HCT116 (cell line): ENCODE results near the gene BBS7. TPM values are rescaled to one million over a fixed set of nuclear protein-coding genes. Genes with fewer than 3 reads are reported as not detected.

Source experiments
- ATAC-seq: fragments of 200-7000 bp; cut with Tn5 transposase; 2 replicates; pipeline ENCODE4 v1.9.1; 2020; ENCODE audit warnings: mild to moderate bottlenecking, moderate library complexity
- BruUV-seq: library from RNA; stranded (reverse); fragments of 400-500 nt; replicated peaks from 2 replicates; lab custom pipeline; 2021; lab: Mats Ljungman, UMichigan
- CTCF ChIA-PET: fragments of 300-600 bp; sonication (Branson Sonifier 250); formaldehyde crosslinking; loops from one replicate; lab custom pipeline; 2021; ENCODE audit warnings: antibody characterized with exemption; lab: Charles Lee
- POLR2A ChIA-PET: fragments of 300-600, 350-600 bp; sonication (Branson Sonifier 250); formaldehyde crosslinking; loops from one replicate; lab custom pipeline; 2021; ENCODE audit warnings: antibody characterized with exemption; lab: Charles Lee
- RAD21 ChIA-PET, 2 experiments: fragments of 300-600 bp; sonication (Branson Sonifier 250); formaldehyde crosslinking; loops; one replicate each; lab custom pipeline; 2023; ENCODE audit warnings: low total read pairs in 2 of 2; ENCODE audit not compliant: uncharacterized antibody in 2 of 2, unreplicated experiment in 2 of 2, low non-redundant PET in 1 of 2; lab: Charles Lee
- DNase-seq: peaks from one replicate; pipeline ENCODE4 v3.0.0-alpha.2; 2010; ENCODE audit warnings: low read depth, low spot score
- H2AFZ ChIP-seq: fragments of 200-600 bp; shearing (Covaris generic), sonication (generic); 2 replicates; pipeline ENCODE4 v1.6.1; 2017; ENCODE audit warnings: low read depth, mixed run types, mixed read lengths, antibody characterized with exemption, low read length; ENCODE audit not compliant: poor library complexity, severe bottlenecking
- H3K27ac ChIP-seq: 2 replicates; pipeline ENCODE4 v1.5.1; 2012; ENCODE audit warnings: low read depth, low read length
- H3K27me3 ChIP-seq: fragments of 200-600 bp; sonication (generic); 2 replicates; pipeline ENCODE4 v1.6.1; 2016; ENCODE audit warnings: mixed run types, low read length, mixed read lengths; ENCODE audit not compliant: insufficient read depth
- H3K36me3 ChIP-seq, 2 experiments: fragments of 200-500 bp in 1 of 2; fragments of 200-600 bp in 1 of 2; sonication (Bioruptor generic) in 1 of 2; sonication (generic) in 1 of 2; 2 replicates each; pipeline versions ENCODE4 v1.5.1 to v1.6.1; 2014 to 2016; ENCODE audit warnings: low read length in 2 of 2, inconsistent platforms in 1 of 2, mixed read lengths in 1 of 2, mixed run types in 1 of 2; ENCODE audit not compliant: insufficient read depth in 2 of 2, control insufficient read depth in 1 of 2
- H3K4me1 ChIP-seq, 2 experiments: fragments of 200-600 bp in 1 of 2; sonication (generic) in 1 of 2; 2 replicates each; pipeline versions ENCODE4 v1.5.1 to v1.6.1; 2012 to 2017; ENCODE audit warnings: low read length in 2 of 2, inconsistent platforms in 1 of 2, mild to moderate bottlenecking in 1 of 2, mixed read lengths in 1 of 2, mixed run types in 1 of 2, moderate library complexity in 1 of 2; ENCODE audit not compliant: insufficient read depth in 2 of 2, control insufficient read depth in 1 of 2
- H3K4me2 ChIP-seq: fragments of 200-600 bp; sonication (generic); 2 replicates; pipeline ENCODE4 v1.6.1; 2017; ENCODE audit warnings: mixed run types, low read length, mixed read lengths
- H3K4me3 ChIP-seq, 2 experiments: fragments of 200-600 bp in 1 of 2; sonication (generic) in 1 of 2; replicated peaks in 1 of 2; 2 replicates each; pipeline ENCODE4 v1.5.1; 2011 to 2016; ENCODE audit warnings: low read length in 2 of 2, control low read depth in 1 of 2, low read depth in 1 of 2, mild to moderate bottlenecking in 1 of 2, mixed read lengths in 1 of 2, mixed run types in 1 of 2
- H3K79me2 ChIP-seq: fragments of 200-600 bp; sonication (generic); 2 replicates; pipeline ENCODE4 v1.6.1; 2017; ENCODE audit warnings: mild to moderate bottlenecking, mixed run types, low read length, moderate library complexity, mixed read lengths; ENCODE audit not compliant: insufficient read depth
- H3K9ac ChIP-seq: fragments of 200-600 bp; sonication (generic); 2 replicates; pipeline ENCODE4 v1.6.1; 2016; ENCODE audit warnings: low read length, mixed read lengths
- H3K9me2 ChIP-seq: fragments of 200-600 bp; sonication (generic), shearing (Covaris generic); 2 replicates; pipeline ENCODE4 v1.6.1; 2017; ENCODE audit warnings: mixed run types, mild to moderate bottlenecking, moderate library complexity; ENCODE audit not compliant: insufficient read depth
- H3K9me3 ChIP-seq, 2 experiments: fragments of 200-500 bp in 1 of 2; fragments of 200-600 bp in 1 of 2; sonication (Bioruptor generic) in 1 of 2; sonication (generic) in 1 of 2; 2 replicates each; pipeline ENCODE4 v1.6.1; 2014 to 2017; ENCODE audit warnings: low read length in 2 of 2, mixed read lengths in 2 of 2, inconsistent platforms in 1 of 2, low read depth in 1 of 2, mild to moderate bottlenecking in 1 of 2, mixed run types in 1 of 2, moderate library complexity in 1 of 2; ENCODE audit not compliant: control insufficient read depth in 1 of 2, insufficient read depth in 1 of 2
- H4K20me1 ChIP-seq: fragments of 200-600 bp; sonication (generic), shearing (Covaris generic); 2 replicates; pipeline ENCODE4 v1.6.1; 2017; ENCODE audit warnings: mixed run types, mild to moderate bottlenecking, moderate library complexity; ENCODE audit not compliant: insufficient read depth
- ELF1 ChIP-seq: IDR thresholded peaks from 2 replicates; pipeline ENCODE4 v1.6.1; 2012; ENCODE audit warnings: low read depth, borderline replicate concordance
- EZH2 ChIP-seq: fragments of 200-600 bp; sonication (generic); IDR thresholded peaks from 2 replicates; pipeline ENCODE4 v1.6.1; 2017; ENCODE audit warnings: antibody characterized with exemption, mixed run types
- EZH2phosphoT487 ChIP-seq: fragments of 200-600 bp; IDR thresholded peaks from 2 replicates; pipeline ENCODE4 v1.6.1; 2018; ENCODE audit warnings: antibody characterized with exemption, borderline replicate concordance
- FOSL1 ChIP-seq: IDR thresholded peaks from 2 replicates; pipeline ENCODE4 v1.6.1; 2012; ENCODE audit warnings: low read depth
- POLR2AphosphoS5 ChIP-seq: IDR thresholded peaks from 2 replicates; pipeline ENCODE4 v1.6.1; 2011; ENCODE audit warnings: mild to moderate bottlenecking, low read depth, low read length, moderate library complexity
- SIN3A ChIP-seq: IDR thresholded peaks from 2 replicates; pipeline ENCODE4 v1.6.1; 2012; ENCODE audit warnings: low read depth
- ZFX ChIP-seq: fragments of 450-650 bp; IDR thresholded peaks from 2 replicates; pipeline ENCODE4 v1.6.1; 2017
- ZNF274 ChIP-seq: fragments of 200-500 bp; sonication (Bioruptor generic); IDR thresholded peaks from 2 replicates; pipeline ENCODE4 v1.6.1; 2014; ENCODE audit warnings: mild to moderate bottlenecking, low read depth, low read length, inconsistent platforms
- intact Hi-C: fragments of 100-400 bp; cut with micrococcal nuclease; formaldehyde crosslinking; loops from 2 replicates; pipeline ENCODE4 v1.10.0; 2022
- total RNA-seq: library from RNA; stranded (reverse); gene quantifications from one replicate; pipeline ENCODE4 v1.2.1, GENCODE V29; 2021; ENCODE audit not compliant: unreplicated experiment
- TF ChIP-seq, protein P1 (sequence below), 3 experiments: fragments of 200-600 bp in 1 of 3; sonication (generic) in 1 of 3; IDR thresholded peaks in 2 of 3; conservative IDR thresholded peaks in 1 of 3; 2 replicates each; pipeline ENCODE4 v1.5.1; 2012 to 2017; ENCODE audit warnings: low read depth in 2 of 3, low read length in 2 of 3, antibody characterized with exemption in 1 of 3, borderline replicate concordance in 1 of 3, control low read depth in 1 of 3, mild to moderate bottlenecking in 1 of 3, mixed read lengths in 1 of 3, mixed run types in 1 of 3, moderate library complexity in 1 of 3; ENCODE audit not compliant: insufficient read depth in 1 of 3
- TF ChIP-seq, protein P2 (sequence below): IDR thresholded peaks from 2 replicates; pipeline ENCODE4 v1.6.1; 2012; ENCODE audit warnings: low read depth

The BBS7 gene
- total RNA-seq, 1 experiment from 2014 or later = 22.9 TPM

DNA sequence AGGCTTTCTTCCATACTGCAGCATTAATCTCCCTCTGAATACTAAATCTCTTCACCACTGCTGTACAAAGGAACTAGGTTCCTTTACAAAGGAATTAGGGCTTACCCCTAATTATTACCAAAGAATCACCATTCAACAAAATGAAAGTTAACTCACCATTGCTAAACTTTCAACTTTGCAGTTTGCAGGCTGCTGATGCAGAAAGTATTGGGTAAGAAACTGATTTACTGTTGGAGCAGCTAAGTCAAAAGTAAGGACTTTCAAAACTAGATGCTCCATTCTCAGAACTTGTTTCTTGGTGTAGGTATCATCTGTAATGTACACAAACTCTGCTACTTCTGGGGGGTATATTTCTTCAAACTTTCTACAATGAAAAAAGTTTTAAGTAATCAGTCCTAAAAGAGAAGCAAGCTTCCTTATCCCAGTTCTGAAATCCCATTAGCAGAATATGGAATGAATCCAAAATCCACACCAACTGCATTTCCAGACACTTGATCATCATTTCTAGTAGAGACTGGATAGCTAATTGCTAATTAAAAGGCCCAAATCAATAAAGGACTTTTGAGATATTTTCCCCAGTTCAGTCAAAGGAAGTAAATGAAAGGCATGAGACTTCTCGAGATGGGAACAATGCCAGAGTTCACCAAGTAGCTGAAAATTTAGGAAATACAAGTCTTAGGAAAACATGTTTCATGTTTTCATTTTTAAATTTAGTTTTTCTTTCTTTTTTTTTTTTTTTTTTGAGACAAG is 50.9 kb downstream of the BBS7 start:
- ATAC-seq (no peak), DNase-seq (no peak)
- no TSS peak for BruUV-seq
- Histone ChIP-seq H3K79me2 (peaks cover 91% of the 10 kb centered on the region), H3K9ac (no peak overlapping the region), H3K4me2 (no peak overlapping the region), H3K9me3 (no peaks in the 10 kb centered on the region), H2AFZ (no peak overlapping the region), H3K9me2 (no peaks in the 10 kb centered on the region), H3K36me3 (peaks cover 64% of the 10 kb centered on the region in 2 experiments), H3K27ac (no peak overlapping the region), H3K4me1 (peaks cover 0 to 13% of the 10 kb centered on the region in 2 experiments; a peak in 2 of 4 replicates), H3K4me3 (no peak overlapping the region), H3K27me3 (no peaks in the 10 kb centered on the region), H4K20me1 (peaks cover 20% of the 10 kb centered on the region; the same call in 1 of the 2 replicates)
- TF ChIP-seq, protein P1, sequence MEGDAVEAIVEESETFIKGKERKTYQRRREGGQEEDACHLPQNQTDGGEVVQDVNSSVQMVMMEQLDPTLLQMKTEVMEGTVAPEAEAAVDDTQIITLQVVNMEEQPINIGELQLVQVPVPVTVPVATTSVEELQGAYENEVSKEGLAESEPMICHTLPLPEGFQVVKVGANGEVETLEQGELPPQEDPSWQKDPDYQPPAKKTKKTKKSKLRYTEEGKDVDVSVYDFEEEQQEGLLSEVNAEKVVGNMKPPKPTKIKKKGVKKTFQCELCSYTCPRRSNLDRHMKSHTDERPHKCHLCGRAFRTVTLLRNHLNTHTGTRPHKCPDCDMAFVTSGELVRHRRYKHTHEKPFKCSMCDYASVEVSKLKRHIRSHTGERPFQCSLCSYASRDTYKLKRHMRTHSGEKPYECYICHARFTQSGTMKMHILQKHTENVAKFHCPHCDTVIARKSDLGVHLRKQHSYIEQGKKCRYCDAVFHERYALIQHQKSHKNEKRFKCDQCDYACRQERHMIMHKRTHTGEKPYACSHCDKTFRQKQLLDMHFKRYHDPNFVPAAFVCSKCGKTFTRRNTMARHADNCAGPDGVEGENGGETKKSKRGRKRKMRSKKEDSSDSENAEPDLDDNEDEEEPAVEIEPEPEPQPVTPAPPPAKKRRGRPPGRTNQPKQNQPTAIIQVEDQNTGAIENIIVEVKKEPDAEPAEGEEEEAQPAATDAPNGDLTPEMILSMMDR (IDR thresholded peaks at IDR 0.05 in 2 of 3, conservative IDR thresholded peaks at IDR 0.05 in 1 of 3; ENCODE audit: borderline replicate concordance in 1 of 3, insufficient read depth in 1 of 3, low read depth in 2 of 3, low read length in 2 of 3) = no peak
- TF ChIP-seq, protein P2, sequence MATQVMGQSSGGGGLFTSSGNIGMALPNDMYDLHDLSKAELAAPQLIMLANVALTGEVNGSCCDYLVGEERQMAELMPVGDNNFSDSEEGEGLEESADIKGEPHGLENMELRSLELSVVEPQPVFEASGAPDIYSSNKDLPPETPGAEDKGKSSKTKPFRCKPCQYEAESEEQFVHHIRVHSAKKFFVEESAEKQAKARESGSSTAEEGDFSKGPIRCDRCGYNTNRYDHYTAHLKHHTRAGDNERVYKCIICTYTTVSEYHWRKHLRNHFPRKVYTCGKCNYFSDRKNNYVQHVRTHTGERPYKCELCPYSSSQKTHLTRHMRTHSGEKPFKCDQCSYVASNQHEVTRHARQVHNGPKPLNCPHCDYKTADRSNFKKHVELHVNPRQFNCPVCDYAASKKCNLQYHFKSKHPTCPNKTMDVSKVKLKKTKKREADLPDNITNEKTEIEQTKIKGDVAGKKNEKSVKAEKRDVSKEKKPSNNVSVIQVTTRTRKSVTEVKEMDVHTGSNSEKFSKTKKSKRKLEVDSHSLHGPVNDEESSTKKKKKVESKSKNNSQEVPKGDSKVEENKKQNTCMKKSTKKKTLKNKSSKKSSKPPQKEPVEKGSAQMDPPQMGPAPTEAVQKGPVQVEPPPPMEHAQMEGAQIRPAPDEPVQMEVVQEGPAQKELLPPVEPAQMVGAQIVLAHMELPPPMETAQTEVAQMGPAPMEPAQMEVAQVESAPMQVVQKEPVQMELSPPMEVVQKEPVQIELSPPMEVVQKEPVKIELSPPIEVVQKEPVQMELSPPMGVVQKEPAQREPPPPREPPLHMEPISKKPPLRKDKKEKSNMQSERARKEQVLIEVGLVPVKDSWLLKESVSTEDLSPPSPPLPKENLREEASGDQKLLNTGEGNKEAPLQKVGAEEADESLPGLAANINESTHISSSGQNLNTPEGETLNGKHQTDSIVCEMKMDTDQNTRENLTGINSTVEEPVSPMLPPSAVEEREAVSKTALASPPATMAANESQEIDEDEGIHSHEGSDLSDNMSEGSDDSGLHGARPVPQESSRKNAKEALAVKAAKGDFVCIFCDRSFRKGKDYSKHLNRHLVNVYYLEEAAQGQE = no peak
- no peak for TF ChIP-seq POLR2AphosphoS5
- TF ChIP-seq SIN3A = no peak
- TF ChIP-seq ZNF274 = no peak
- no peak for TF ChIP-seq EZH2
- TF ChIP-seq FOSL1 = no peak
- no peak for TF ChIP-seq ELF1
- TF ChIP-seq EZH2phosphoT487 = no peak
- no peak for TF ChIP-seq ZFX
- ChIA-PET CTCF (no interaction called here), POLR2A (no interaction called here), RAD21 (no interaction called here)
- intact Hi-C loops = no loop called here
